NT2/D1 (cell line): Measurements from ENCODE around the gene AXL.
"Not testable (repeated sequence)": the region's sequence is repeated elsewhere in the genome, so short reads cannot be mapped to it uniquely, and the experiment has no call there.

Experiments used
- DNase-seq: peaks from one replicate; pipeline ENCODE4 v3.0.0-alpha.2; 2011; ENCODE audit warnings: low read depth, low spot score
- H3K27me3 ChIP-seq: 2 replicates; pipeline ENCODE4 v1.6.0; 2011; ENCODE audit warnings: mild to moderate bottlenecking; ENCODE audit not compliant: insufficient read length, insufficient read depth
- H3K36me3 ChIP-seq: 2 replicates; pipeline ENCODE4 v1.6.1; 2011; ENCODE audit warnings: mild to moderate bottlenecking, low read length, mixed read lengths; ENCODE audit not compliant: insufficient read depth, insufficient read length
- H3K4me1 ChIP-seq: 2 replicates; pipeline ENCODE4 v1.5.1; 2011; ENCODE audit not compliant: insufficient read depth, insufficient read length
- H3K4me3 ChIP-seq: 2 replicates; pipeline ENCODE4 v1.5.1; 2011; ENCODE audit warnings: low read depth; ENCODE audit not compliant: insufficient read length
- H3K9ac ChIP-seq: 2 replicates; pipeline ENCODE4 v1.6.0; 2011; ENCODE audit warnings: low read depth; ENCODE audit not compliant: insufficient read length
- H3K9me3 ChIP-seq: 2 replicates; pipeline ENCODE4 v1.5.1; 2011; ENCODE audit warnings: mild to moderate bottlenecking, low read length; ENCODE audit not compliant: insufficient read depth
- SUZ12 ChIP-seq: IDR thresholded peaks from 2 replicates; pipeline ENCODE4 v1.6.1; 2011; ENCODE audit not compliant: insufficient read length, insufficient read depth; ENCODE audit errors: extremely low read depth
- YY1 ChIP-seq: IDR thresholded peaks from 2 replicates; pipeline ENCODE4 v1.6.1; 2011; ENCODE audit not compliant: insufficient read length, insufficient read depth
- ZNF274 ChIP-seq: IDR thresholded peaks from 2 replicates; pipeline ENCODE4 v1.6.1; 2011; ENCODE audit warnings: mild to moderate bottlenecking, low read depth, low read length

The AXL gene

GRCh38 chr19:41273076-41273475 lies 54.1 kb downstream of the AXL start:
- TF ChIP-seq ZNF274: no peak
- no peak for TF ChIP-seq YY1
- no peak for TF ChIP-seq SUZ12
- no peak for DNase-seq
- no peak overlapping the region for H3K9ac ChIP-seq

GRCh38 chr19:41274802-41275201 lies 55.8 kb downstream of the AXL start:
- DNase-seq: no peak
- TF ChIP-seq SUZ12: no peak
- TF ChIP-seq YY1: no peak
- no peak for TF ChIP-seq ZNF274
- Histone ChIP-seq H3K9ac (no peak overlapping the region), H3K36me3 (peaks cover 95% of the 10 kb centered on the region), H3K27me3 (no peaks in the 10 kb centered on the region), H3K4me1 (no peaks in the 10 kb centered on the region), H3K4me3 (no peak overlapping the region), H3K9me3 (no peaks in the 10 kb centered on the region)

More at GRCh38 chr19:41273076-41273475, 54.1 kb downstream of the AXL start:
- Histone ChIP-seq H3K4me3 (no peak overlapping the region), H3K4me1 (no peaks in the 10 kb centered on the region), H3K9me3 (no peaks in the 10 kb centered on the region), H3K27me3 (no peaks in the 10 kb centered on the region), H3K36me3 (peaks cover 95% of the 10 kb centered on the region)

GRCh38 chr19:41276231-41276630 lies 57.2 kb downstream of the AXL start:
- H3K27me3 ChIP-seq: no peaks in the 10 kb centered on the region
- no peaks in the 10 kb centered on the region for H3K9me3 ChIP-seq
- peaks cover 95% of the 10 kb centered on the region for H3K36me3 ChIP-seq
- H3K4me3 ChIP-seq: no peak overlapping the region
- H3K9ac ChIP-seq: no peak overlapping the region
- no peaks in the 10 kb centered on the region for H3K4me1 ChIP-seq
- no peak for DNase-seq
- TF ChIP-seq SUZ12: no peak
- TF ChIP-seq YY1: no peak
- no peak for TF ChIP-seq ZNF274

- no peaks in the 10 kb centered on the region for H3K27me3 ChIP-seq
- no peaks in the 10 kb centered on the region for H3K9me3 ChIP-seq
- no peak for DNase-seq
- H3K36me3 ChIP-seq: peaks cover 86% of the 10 kb centered on the region
- no peak overlapping the region for H3K4me3 ChIP-seq
- TF ChIP-seq ZNF274 (no peak), SUZ12 (no peak), YY1 (no peak)
- no peaks in the 10 kb centered on the region for H3K4me1 ChIP-seq
- no peak overlapping the region for H3K9ac ChIP-seq
These were observed 59.5 kb downstream of the AXL start for GRCh38 chr19:41278478-41278877.

GRCh38 chr19:41288673-41289530 lies 69.9 kb downstream of the AXL start:
- H3K9ac ChIP-seq: no peak overlapping the region
- TF ChIP-seq ZNF274 (no peak), YY1 (no peak), SUZ12 (no peak)
- no peak for DNase-seq
- H3K4me1 ChIP-seq: peaks cover 3% of the 10 kb centered on the region
- H3K27me3 ChIP-seq: no peaks in the 10 kb centered on the region
- H3K9me3 ChIP-seq: no peaks in the 10 kb centered on the region
- peaks cover 84% of the 10 kb centered on the region for H3K36me3 ChIP-seq
- no peak overlapping the region for H3K4me3 ChIP-seq

GRCh38 chr19:41289814-41290213 lies 70.8 kb downstream of the AXL start:
- H3K36me3 ChIP-seq: peaks cover 86% of the 10 kb centered on the region
- H3K27me3 ChIP-seq, H3K4me3 ChIP-seq, H3K4me1 ChIP-seq, H3K9ac ChIP-seq, DNase-seq, H3K9me3 ChIP-seq: not testable (repeated sequence)

- no peak overlapping the region for H3K4me3 ChIP-seq
- H3K4me1 ChIP-seq: peaks cover 1% of the 10 kb centered on the region
- H3K36me3 ChIP-seq: peaks cover 97% of the 10 kb centered on the region
- no peaks in the 10 kb centered on the region for H3K9me3 ChIP-seq
- no peak overlapping the region for H3K9ac ChIP-seq
- no peak for DNase-seq
- TF ChIP-seq SUZ12: no peak
- TF ChIP-seq ZNF274: no peak
- TF ChIP-seq YY1: no peak
- no peaks in the 10 kb centered on the region for H3K27me3 ChIP-seq
These were observed 75.4 kb downstream of the AXL start for GRCh38 chr19:41294393-41294792.

GRCh38 chr19:41295499-41295898 lies 76.5 kb downstream of the AXL start:
- H3K4me1 ChIP-seq: no peaks in the 10 kb centered on the region
- no peaks in the 10 kb centered on the region for H3K27me3 ChIP-seq
- H3K9me3 ChIP-seq: no peaks in the 10 kb centered on the region
- DNase-seq: no peak
- H3K9ac ChIP-seq: no peak overlapping the region
- peaks cover 98% of the 10 kb centered on the region for H3K36me3 ChIP-seq
- no peak overlapping the region for H3K4me3 ChIP-seq
- TF ChIP-seq YY1: no peak
- no peak for TF ChIP-seq ZNF274
- no peak for TF ChIP-seq SUZ12
